A673 (cell line): Measurements from ENCODE around the gene ELP5. TPM values are rescaled to one million over a fixed set of nuclear protein-coding genes. Genes with fewer than 3 reads are reported as not detected.

Experiments used
- BruUV-seq: library from RNA; stranded (reverse); fragments of 400-500 nt; replicated peaks from 2 replicates; lab custom pipeline; 2021; lab: Mats Ljungman, UMichigan
- CTCF ChIA-PET: fragments of 300-600 bp; sonication (Branson Sonifier 250); formaldehyde crosslinking; loops from one replicate; lab custom pipeline; 2022; ENCODE audit warnings: antibody characterized with exemption; lab: Charles Lee
- POLR2A ChIA-PET: fragments of 300-600 bp; sonication (Branson Sonifier 250); formaldehyde crosslinking; loops from one replicate; lab custom pipeline; 2022; ENCODE audit warnings: antibody characterized with exemption; ENCODE audit not compliant: low non-redundant PET; lab: Charles Lee
- DNase-seq: peaks from one replicate; pipeline ENCODE4 v3.0.0-alpha.2; 2015; ENCODE audit warnings: low spot score
- H3K27ac ChIP-seq: fragments of 200-600 bp; sonication (generic); 2 replicates; pipeline ENCODE4 v1.5.1; 2016; ENCODE audit warnings: mixed run types, low read depth, mild to moderate bottlenecking, mixed read lengths, antibody characterized with exemption, low read length; ENCODE audit not compliant: poor library complexity, severe bottlenecking
- H3K27me3 ChIP-seq: fragments of 200-600 bp; sonication (generic); replicated peaks from 2 replicates; pipeline ENCODE4 v1.6.1; 2017; ENCODE audit warnings: mixed run types, low read depth, mild to moderate bottlenecking, mixed read lengths, antibody characterized with exemption, low read length; ENCODE audit not compliant: insufficient read depth, poor library complexity
- H3K36me3 ChIP-seq: fragments of 200-600 bp; sonication (generic); 2 replicates; pipeline ENCODE4 v1.6.1; 2016; ENCODE audit warnings: mixed run types, mild to moderate bottlenecking, mixed read lengths, antibody characterized with exemption, low read length; ENCODE audit not compliant: insufficient read depth, poor library complexity, severe bottlenecking
- H3K4me1 ChIP-seq: fragments of 200-600 bp; sonication (generic); 2 replicates; pipeline ENCODE4 v1.6.1; 2017; ENCODE audit warnings: mixed run types, mild to moderate bottlenecking, mixed read lengths, antibody characterized with exemption, low read length; ENCODE audit not compliant: insufficient read depth, poor library complexity, severe bottlenecking
- H3K4me3 ChIP-seq: fragments of 200-600 bp; sonication (generic); 2 replicates; pipeline ENCODE4 v1.5.1; 2016; ENCODE audit warnings: low read depth, mixed run types, mild to moderate bottlenecking, mixed read lengths, low read length; ENCODE audit not compliant: poor library complexity, severe bottlenecking
- H3K9me3 ChIP-seq: fragments of 200-600 bp; sonication (generic); 2 replicates; pipeline ENCODE4 v1.6.1; 2016; ENCODE audit warnings: mixed run types, low read depth, mild to moderate bottlenecking, mixed read lengths, antibody characterized with exemption, low read length; ENCODE audit not compliant: poor library complexity, severe bottlenecking
- EZH2 ChIP-seq: fragments of 200-600 bp; sonication (generic); IDR thresholded peaks from 2 replicates; pipeline ENCODE4 v1.6.1; 2017; ENCODE audit warnings: borderline replicate concordance, low read depth, mild to moderate bottlenecking, mixed read lengths, antibody characterized with exemption, low read length; ENCODE audit not compliant: poor library complexity, severe bottlenecking
- intact Hi-C: fragments of 100-400 bp; cut with micrococcal nuclease; formaldehyde crosslinking; loops from one replicate; pipeline ENCODE4 v1.10.0; 2022; ENCODE audit not compliant: unreplicated experiment
- total RNA-seq: library from RNA; stranded (reverse); gene quantifications from 2 replicates; pipeline ENCODE4 v1.2.3, GENCODE V29; 2021
- TF ChIP-seq, protein P1 (sequence below): fragments of 300-800, 200-600 bp; sonication (generic); conservative IDR thresholded peaks from 2 replicates; pipeline ENCODE4 v1.5.1; 2017; ENCODE audit warnings: low read depth, mild to moderate bottlenecking, antibody characterized with exemption, low read length, moderate library complexity, mixed read lengths

ELP5 gene
- total RNA-seq, 1 experiment from 2014 or later = 128 TPM

DNA sequence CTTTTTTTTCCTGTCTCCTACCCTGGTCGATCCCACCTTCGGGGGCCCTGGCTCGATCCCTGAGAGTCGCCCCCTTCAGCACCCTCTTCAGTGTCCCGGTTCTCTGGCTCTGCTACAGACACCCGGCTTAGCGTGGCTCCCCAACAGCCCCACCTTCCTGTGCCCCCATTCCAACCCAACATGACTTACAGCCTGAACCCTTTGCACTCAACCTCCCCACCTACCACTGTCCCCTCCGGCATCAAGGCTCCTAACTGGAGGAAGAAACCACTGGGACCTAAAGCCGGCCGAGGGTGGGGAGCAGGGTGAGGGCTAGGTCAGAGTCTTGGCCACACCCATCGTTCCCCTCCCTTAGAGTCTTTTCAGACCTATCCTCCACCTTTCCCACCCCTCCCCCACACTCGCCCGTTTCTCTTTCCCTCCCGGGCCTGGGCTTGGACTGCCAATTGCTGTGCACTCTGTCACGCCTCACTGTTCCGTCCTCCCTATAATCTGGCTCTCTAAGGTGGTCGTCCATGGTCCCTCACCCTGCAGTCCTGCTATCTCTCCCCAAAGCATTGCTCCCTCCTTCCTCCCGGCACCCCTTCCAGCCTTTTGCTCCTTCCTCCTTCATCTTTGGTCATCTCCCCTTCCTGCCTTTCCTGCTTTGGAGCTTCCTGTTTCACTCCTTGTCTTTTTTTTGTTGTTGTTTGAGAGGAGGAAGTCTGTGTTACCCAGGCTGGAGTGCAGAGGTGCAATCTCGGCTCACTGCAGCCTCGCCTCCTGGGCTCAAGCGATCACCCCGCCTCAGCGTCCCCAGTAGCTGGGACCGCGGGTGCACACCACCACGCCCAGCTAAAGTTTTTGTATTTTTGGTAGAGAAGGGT is 11.2 kb downstream of the ELP5 start:
- no TSS peak for BruUV-seq
- peaks cover 9% of the 10 kb centered on the region for H3K36me3 ChIP-seq
- no peak for TF ChIP-seq EZH2
- TF ChIP-seq, protein P1, sequence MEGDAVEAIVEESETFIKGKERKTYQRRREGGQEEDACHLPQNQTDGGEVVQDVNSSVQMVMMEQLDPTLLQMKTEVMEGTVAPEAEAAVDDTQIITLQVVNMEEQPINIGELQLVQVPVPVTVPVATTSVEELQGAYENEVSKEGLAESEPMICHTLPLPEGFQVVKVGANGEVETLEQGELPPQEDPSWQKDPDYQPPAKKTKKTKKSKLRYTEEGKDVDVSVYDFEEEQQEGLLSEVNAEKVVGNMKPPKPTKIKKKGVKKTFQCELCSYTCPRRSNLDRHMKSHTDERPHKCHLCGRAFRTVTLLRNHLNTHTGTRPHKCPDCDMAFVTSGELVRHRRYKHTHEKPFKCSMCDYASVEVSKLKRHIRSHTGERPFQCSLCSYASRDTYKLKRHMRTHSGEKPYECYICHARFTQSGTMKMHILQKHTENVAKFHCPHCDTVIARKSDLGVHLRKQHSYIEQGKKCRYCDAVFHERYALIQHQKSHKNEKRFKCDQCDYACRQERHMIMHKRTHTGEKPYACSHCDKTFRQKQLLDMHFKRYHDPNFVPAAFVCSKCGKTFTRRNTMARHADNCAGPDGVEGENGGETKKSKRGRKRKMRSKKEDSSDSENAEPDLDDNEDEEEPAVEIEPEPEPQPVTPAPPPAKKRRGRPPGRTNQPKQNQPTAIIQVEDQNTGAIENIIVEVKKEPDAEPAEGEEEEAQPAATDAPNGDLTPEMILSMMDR = no peak
- no peaks in the 10 kb centered on the region for H3K27me3 ChIP-seq
- peak overlapping the region; percentile 17 for H3K4me3 ChIP-seq
- CTCF ChIA-PET = no interaction called here
- H3K27ac ChIP-seq = no peak overlapping the region
- H3K4me1 ChIP-seq = peaks cover 16% of the 10 kb centered on the region
- POLR2A ChIA-PET = interaction anchor here (0.6 kb wide), 1 partner anchor 52 kb away, joined by 3 read pairs; the partner anchor contains the start of gene GPS2
- no peak for DNase-seq
- no peaks in the 10 kb centered on the region for H3K9me3 ChIP-seq
- intact Hi-C loops = no loop called here

DNA sequence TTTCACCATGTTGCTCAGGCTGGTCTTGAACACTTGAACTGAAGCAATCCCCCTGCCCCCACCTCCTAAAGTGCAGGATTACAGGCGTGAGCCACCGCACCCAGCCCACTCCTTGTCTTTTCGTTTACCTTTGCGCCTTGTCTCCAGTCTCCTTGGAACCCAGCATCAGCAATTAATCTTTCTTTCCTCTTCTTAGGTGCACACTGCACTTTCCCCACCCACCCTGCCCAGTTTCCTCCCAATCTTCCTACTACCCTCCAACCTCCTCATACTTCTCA is 11.7 kb downstream of the ELP5 start:
- Histone ChIP-seq H3K4me3 (no peak overlapping the region), H3K27ac (no peak overlapping the region)

DNA sequence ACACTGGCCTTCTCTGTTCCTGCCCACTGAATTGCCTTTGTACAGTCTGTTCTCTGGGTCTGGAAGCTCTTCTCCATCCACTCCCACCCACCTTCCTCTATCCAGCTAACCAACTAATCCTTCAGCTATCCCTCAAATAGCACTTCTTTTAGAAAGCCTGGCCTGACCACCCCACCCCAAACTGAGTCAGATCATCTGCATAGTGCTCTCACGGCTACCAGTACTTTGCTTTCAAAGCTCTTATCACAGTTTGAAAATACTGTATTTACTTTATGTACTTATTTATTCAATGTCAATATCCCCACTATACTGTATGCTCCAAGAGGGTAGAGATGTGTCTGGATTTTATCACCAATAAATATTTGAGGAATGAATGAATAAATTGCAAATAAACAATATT is 14.8 kb downstream of the ELP5 start:
- ChIA-PET CTCF (no interaction called here), POLR2A (no interaction called here)
- Histone ChIP-seq H3K27me3 (no peaks in the 10 kb centered on the region), H3K36me3 (no peaks in the 10 kb centered on the region), H3K27ac (no peak overlapping the region), H3K4me1 (peaks cover 5% of the 10 kb centered on the region), H3K4me3 (no peak overlapping the region), H3K9me3 (no peaks in the 10 kb centered on the region)
- no peak for TF ChIP-seq EZH2
- TF ChIP-seq, protein P1 = no peak
- BruUV-seq = no TSS peak
- intact Hi-C loops = no loop called here
- DNase-seq = no peak

More for the DNA sequence above, 11.7 kb downstream of the ELP5 start:
- ChIA-PET CTCF (no interaction called here), POLR2A (no interaction called here)
- no peak for TF ChIP-seq EZH2
- TF ChIP-seq, protein P1 = no peak
- H3K4me1 ChIP-seq = peaks cover 15% of the 10 kb centered on the region
- DNase-seq = no peak
- intact Hi-C loops = no loop called here
- H3K9me3 ChIP-seq = no peaks in the 10 kb centered on the region
- BruUV-seq = no TSS peak
- H3K36me3 ChIP-seq = peaks cover 6% of the 10 kb centered on the region
- no peaks in the 10 kb centered on the region for H3K27me3 ChIP-seq
